Adrenal gland (tissue), 12 donors: ENCODE results near the gene DSCAML1. TPM values are rescaled to one million over a fixed set of nuclear protein-coding genes. Genes with fewer than 3 reads are reported as not detected.

Source experiments
- DNase-seq, 7 donors: peaks; one replicate each; pipeline ENCODE4 v3.0.0-alpha.2; 2019 to 2020
- H3K27ac ChIP-seq, 5 donors: fragments of 200-600 bp; sonication (generic) in 4 of 5; 1 replicate in 3 of 5; 2 replicates in 2 of 5; pipeline versions ENCODE4 v1.5.1 to v1.8.0; 2016 to 2020; ENCODE audit warnings: mild to moderate bottlenecking in 1 of 5
- H3K27me3 ChIP-seq: fragments of 200-600 bp; 2 replicates; pipeline ENCODE4 v1.8.0; 2021
- H3K36me3 ChIP-seq, 2 donors: fragments of 200-600 bp; replicated peaks in 1 of 2; 1 replicate in 1 of 2; 2 replicates in 1 of 2; pipeline versions ENCODE4 v1.5.1 to v1.8.0; 2018 to 2022
- H3K4me1 ChIP-seq, 2 donors: fragments of 200-600 bp; replicated peaks in 1 of 2; 1 replicate in 1 of 2; 2 replicates in 1 of 2; pipeline versions ENCODE4 v1.5.1 to v1.8.0; 2018 to 2021
- H3K4me3 ChIP-seq, 4 donors: fragments of 200-600 bp; sonication (generic) in 3 of 4; one replicate each; pipeline ENCODE4 v1.5.1; 2016 to 2018
- H3K9me3 ChIP-seq, 3 donors: fragments of 200-600 bp; sonication (generic) in 1 of 3; replicated peaks in 1 of 3; 1 replicate in 2 of 3; 2 replicates in 1 of 3; pipeline versions ENCODE4 v1.5.1 to v1.8.0; 2016 to 2021
- POLR2A ChIP-seq, 2 donors: fragments of 450-650 bp; IDR thresholded peaks; one replicate each; pipeline ENCODE4 v1.6.1; 2017; ENCODE audit warnings: antibody characterized with exemption in 2 of 2, mild to moderate bottlenecking in 2 of 2, moderate library complexity in 1 of 2
- WGBS, 4 donors: extraction: QIAGEN DNeasy Blood & Tissue Kit in 2 of 4; methylation state at CpG; one replicate each; pipeline versions ENCODE4 v1.1.5 to v1.1.7; 2013 to 2017; 5-methylcytosine and 5-hydroxymethylcytosine counted together
- intact Hi-C, 2 donors: fragments of 100-400 bp; cut with DNase I; formaldehyde crosslinking; loops; one replicate each; pipeline versions ENCODE4 v1.14.1 to v1.15.0; 2022 to 2023
- polyA plus RNA-seq, 3 donors: library from polyadenylated mRNA; stranded (reverse); fragments of 200-250 nt in 2 of 3; fragments of 350-450 nt in 1 of 3; fragmentation: Illumina TruSeq in 1 of 3; extraction: RNeasy Lipid Tissue Mini Kit (QIAGEN cat#74804) in 1 of 3; gene quantifications; one replicate each; pipeline ENCODE4 v1.2.3, GENCODE V29; 2013 to 2014
- total RNA-seq, 9 donors: library from RNA; depleted of rRNA in 4 of 9; stranded (reverse); fragments of >200 nt in 4 of 9; fragments of 120-200 nt in 1 of 9; fragmentation: NEBNext Ultra II Directional in 1 of 9; extraction: Animal tissue kit (Norgen Biotek cat#: 25700) in 1 of 9; gene quantifications; one replicate each; pipeline versions ENCODE4 v1.1.0 to v1.2.4, GENCODE V29; 2013 to 2023
- TF ChIP-seq, protein P1 (sequence below), 6 experiments: fragments of 450-650 bp in 4 of 6; fragments of 200-600 bp in 2 of 6; sonication (generic) in 1 of 6; IDR thresholded peaks; 1 replicate in 5 of 6; 2 replicates in 1 of 6; pipeline versions ENCODE4 v1.5.1 to v1.8.0; 2016 to 2021; ENCODE audit warnings: antibody characterized with exemption in 6 of 6, mild to moderate bottlenecking in 2 of 6, moderate library complexity in 1 of 6
- donor health status: healthy with polysubstance abuse.
- donor health status: Bipolar disorder and iron deficiency.
- donor health status: DM: yes; HTN: yes; CAD: no.
- donor health status: DM: no; HTN: no; CAD: no.
- donor health status: DM: no; HTN: no; CAD: no.
- donor health status: DM: yes; HTN: yes; CAD: no.

Gene DSCAML1
- total and polyA plus RNA-seq, 12 donors: 0.09 to 1.9 (median 0.55) TPM; not detected in 1

- Histone ChIP-seq H3K4me1 (no peaks in the 10 kb centered on the region), H3K27me3 (no peaks in the 10 kb centered on the region), H3K36me3 (no peaks in the 10 kb centered on the region), H3K4me3 (no peak overlapping the region), H3K27ac (no peak overlapping the region), H3K9me3 (no peaks in the 10 kb centered on the region)
- WGBS, 4 donors: 46 to 62% (median 53%) methylated on average over 10 to 12 of the region's 12 CpGs
- TF ChIP-seq POLR2A (IDR thresholded peaks at IDR 0.05): no peak
- TF ChIP-seq, protein P1, sequence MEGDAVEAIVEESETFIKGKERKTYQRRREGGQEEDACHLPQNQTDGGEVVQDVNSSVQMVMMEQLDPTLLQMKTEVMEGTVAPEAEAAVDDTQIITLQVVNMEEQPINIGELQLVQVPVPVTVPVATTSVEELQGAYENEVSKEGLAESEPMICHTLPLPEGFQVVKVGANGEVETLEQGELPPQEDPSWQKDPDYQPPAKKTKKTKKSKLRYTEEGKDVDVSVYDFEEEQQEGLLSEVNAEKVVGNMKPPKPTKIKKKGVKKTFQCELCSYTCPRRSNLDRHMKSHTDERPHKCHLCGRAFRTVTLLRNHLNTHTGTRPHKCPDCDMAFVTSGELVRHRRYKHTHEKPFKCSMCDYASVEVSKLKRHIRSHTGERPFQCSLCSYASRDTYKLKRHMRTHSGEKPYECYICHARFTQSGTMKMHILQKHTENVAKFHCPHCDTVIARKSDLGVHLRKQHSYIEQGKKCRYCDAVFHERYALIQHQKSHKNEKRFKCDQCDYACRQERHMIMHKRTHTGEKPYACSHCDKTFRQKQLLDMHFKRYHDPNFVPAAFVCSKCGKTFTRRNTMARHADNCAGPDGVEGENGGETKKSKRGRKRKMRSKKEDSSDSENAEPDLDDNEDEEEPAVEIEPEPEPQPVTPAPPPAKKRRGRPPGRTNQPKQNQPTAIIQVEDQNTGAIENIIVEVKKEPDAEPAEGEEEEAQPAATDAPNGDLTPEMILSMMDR (IDR thresholded peaks at IDR 0.05): no peak
- no peak for DNase-seq
- intact Hi-C loops: no loop called here
These were observed 268.8 kb downstream of the DSCAML1 start for GRCh38 chr11:117528097-117528721.

- DNase-seq: no peak
- WGBS, 4 donors: 51 to 78% (median 68%) methylated on average over 7 of the region's 7 CpGs
- Histone ChIP-seq H3K27me3 (no peaks in the 10 kb centered on the region), H3K4me3 (no peak overlapping the region), H3K36me3 (no peaks in the 10 kb centered on the region), H3K9me3 (no peaks in the 10 kb centered on the region), H3K4me1 (no peaks in the 10 kb centered on the region), H3K27ac (no peak overlapping the region)
- no peak for TF ChIP-seq POLR2A (IDR thresholded peaks at IDR 0.05)
- TF ChIP-seq, protein P1 (IDR thresholded peaks at IDR 0.05): no peak
- intact Hi-C loops: no loop called here
These were observed 269.7 kb downstream of the DSCAML1 start for GRCh38 chr11:117527271-117527670.

GRCh38 chr11:117525866-117526542 is 271.0 kb downstream of the DSCAML1 start:
- intact Hi-C loops: no loop called here
- H3K36me3 ChIP-seq: no peaks in the 10 kb centered on the region
- no peak for TF ChIP-seq POLR2A (IDR thresholded peaks at IDR 0.05)
- TF ChIP-seq, protein P1 (IDR thresholded peaks at IDR 0.05): no peak
- H3K27ac ChIP-seq: no peak overlapping the region
- no peaks in the 10 kb centered on the region for H3K4me1 ChIP-seq
- DNase-seq: no peak
- 83 to 92% (median 89%) methylated on average over 7 to 10 of the region's 10 CpGs for WGBS, 4 donors
- no peaks in the 10 kb centered on the region for H3K9me3 ChIP-seq
- H3K4me3 ChIP-seq: no peak overlapping the region
- no peaks in the 10 kb centered on the region for H3K27me3 ChIP-seq

DNA sequence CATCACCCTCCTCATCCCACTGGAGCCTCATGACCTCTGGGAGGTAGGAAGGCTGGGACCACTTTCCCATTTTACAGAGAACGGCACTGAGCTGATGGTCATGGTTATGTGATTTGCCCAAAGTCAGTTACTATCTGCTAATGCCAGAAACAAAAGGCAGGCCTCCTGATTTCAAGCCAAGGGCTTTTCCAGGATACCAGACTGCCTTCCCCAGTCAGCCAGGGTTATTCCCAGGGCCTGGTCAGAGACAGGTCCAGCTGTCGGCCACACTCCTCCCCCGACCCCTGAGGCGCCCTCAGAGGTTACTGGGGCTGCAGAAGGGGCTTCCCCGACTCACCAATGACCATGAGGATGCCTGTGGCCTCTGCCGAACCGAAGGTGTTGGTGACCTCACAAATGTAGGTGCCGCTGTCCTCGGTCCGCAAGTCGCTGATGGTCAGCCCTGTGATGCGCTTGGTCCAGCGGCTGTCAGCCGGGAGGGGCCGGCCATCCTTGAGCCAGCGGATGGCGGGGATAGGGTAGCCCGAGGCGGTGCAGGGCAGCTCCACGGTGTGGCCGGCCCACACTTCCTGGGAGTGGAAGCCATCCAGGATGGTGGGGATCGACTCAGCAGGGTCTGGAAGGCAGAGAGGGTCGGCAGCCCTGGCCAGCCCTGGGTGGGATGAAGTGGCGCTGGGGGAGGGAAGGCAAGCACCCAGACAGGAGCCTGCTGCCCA is 272.4 kb downstream of the DSCAML1 start:
- no peak for DNase-seq
- H3K36me3 ChIP-seq: no peaks in the 10 kb centered on the region
- no peaks in the 10 kb centered on the region for H3K9me3 ChIP-seq
- no peak overlapping the region for H3K27ac ChIP-seq
- no peaks in the 10 kb centered on the region for H3K4me1 ChIP-seq
- no peak overlapping the region for H3K4me3 ChIP-seq
- TF ChIP-seq, protein P1 (IDR thresholded peaks at IDR 0.05): no peak
- no peak for TF ChIP-seq POLR2A (IDR thresholded peaks at IDR 0.05)
- 86 to 95% (median 93%) methylated on average over 4 to 24 of the region's 24 CpGs for WGBS, 4 donors
- intact Hi-C loops: no loop called here
- no peaks in the 10 kb centered on the region for H3K27me3 ChIP-seq
